GM21367 (cell line): Measurements from ENCODE around the gene DNALI1.

Experiments used
- ATAC-seq: cut with Tn5 transposase; IDR thresholded peaks from one replicate; pipeline ENCODE4 v1.9.1; 2021; ENCODE audit not compliant: unreplicated experiment

DNALI1 gene

DNA sequence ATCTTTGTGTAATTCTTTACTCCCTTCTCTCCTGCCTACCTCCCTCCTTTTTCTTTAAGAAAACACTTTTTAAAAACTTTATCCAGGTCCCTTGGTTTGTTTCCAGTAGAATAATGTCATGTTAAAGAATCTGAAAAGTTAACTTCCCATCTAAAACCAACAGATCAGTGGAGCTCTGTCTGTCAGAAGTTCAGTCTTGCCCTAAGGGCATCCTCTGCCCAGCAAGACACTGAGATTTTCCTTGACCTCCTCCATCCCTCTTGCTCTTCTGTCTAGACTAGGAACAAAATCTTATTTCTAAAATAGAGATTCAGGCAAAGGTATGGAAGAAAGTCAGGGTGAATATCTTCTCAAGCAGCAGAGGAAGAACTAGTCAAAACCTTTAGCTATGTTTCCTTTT is 44.7 kb downstream of the DNALI1 start:
- no peak for ATAC-seq

DNA sequence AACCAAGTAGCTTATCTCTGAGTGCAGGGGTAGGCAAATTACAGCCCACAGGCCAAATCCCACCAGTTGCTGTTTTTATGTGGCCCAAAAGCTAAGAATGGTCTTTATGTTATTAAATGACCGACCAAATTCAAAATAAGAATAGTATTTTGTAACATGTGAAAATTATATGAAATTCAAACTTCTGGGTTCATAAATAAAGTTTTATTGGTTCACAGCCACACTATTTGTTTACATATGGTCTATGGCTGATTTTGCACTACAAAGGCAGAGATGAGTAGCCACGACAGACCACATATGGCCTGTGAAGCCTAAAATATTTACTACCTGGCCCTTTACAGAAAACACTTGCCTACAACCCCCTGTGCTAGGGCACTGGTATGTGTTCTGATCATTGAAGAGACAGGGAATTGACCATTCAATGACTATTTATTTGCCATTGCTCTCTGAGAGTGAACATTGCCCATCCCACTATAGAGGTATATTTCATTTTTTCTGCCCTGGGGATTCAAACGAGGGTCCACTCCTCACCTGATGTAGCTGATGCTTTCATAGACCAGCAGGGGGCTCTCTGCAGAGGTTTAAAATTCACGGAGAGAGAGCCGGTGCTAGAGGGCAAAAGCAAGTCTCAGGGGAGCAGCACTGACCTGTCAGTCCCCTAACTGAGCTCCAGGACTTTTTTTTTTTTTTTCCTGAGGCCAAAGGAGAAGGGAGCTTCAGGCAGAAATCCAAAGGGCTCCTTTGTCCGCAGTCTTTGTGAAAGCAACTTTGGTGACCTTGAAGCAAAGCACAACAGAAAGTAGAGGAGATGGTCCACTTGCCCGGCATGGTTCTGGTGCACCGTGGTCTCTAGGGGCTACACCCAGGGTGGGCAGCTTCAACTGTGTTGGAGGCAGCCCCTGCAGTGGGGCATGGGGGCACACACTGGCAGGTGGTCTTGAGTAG is 46.3 kb downstream of the DNALI1 start:
- no peak for ATAC-seq

DNA sequence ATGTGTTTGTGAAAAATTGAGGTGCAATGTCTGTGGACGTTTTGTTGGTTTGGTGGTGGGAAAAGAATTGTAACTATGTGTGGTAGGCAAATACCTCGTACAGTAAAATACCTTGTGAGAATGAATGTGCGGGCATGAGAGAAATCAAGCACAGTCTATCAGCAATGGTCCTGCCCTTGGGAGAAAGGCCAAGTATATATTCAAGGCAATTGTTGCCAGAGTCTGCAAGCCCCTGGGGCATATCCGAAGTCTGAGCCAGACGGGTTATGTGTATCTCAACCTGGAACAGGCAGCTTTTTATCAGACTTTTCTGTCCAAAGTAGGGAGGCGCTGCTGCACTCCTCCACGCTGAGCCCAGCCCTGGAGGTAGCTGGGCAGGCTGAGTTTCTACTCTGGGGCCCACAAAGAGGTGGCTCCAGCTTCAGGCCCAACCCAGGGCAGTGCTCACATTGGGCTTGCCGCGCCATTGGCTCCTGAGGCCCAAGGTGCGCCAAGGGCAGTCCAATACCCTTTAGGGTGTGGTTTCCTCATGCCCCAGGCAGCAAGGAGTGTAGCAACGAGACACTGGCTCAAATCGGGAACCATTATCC is 48.4 kb downstream of the DNALI1 start:
- ATAC-seq: no peak

DNA sequence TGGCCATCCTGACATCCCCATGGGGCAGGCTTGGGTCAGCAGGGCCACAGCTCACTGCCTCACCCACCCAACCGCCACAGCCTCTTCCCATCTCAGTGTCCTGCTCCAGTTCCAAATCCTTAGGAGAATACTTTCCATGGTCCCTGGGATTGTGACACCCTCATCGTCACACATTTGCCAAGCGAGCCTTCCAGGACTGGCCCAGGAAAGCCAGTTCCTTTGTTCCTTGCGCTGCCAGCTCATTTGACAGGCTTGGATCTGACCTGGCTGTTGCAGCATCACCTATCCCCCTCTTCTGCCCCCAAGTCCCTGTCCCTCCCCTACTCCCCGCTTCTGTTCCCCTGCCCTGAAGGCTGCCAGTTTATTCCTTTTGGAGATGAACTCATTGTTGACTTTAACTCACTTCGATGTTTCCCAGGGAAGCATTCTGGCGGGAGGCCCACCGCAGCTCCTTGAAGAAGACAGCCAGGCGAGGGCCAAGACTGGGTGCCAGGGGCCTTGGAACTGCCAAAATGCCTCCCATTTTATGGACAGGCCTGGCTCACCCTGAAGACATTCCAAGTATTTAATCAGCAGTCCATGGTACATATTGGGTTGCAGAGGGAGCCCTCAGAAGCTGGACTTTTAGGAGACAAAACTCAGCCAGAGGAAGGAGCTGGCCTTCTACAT is 49.2 kb downstream of the DNALI1 start:
- ATAC-seq: no peak

DNA sequence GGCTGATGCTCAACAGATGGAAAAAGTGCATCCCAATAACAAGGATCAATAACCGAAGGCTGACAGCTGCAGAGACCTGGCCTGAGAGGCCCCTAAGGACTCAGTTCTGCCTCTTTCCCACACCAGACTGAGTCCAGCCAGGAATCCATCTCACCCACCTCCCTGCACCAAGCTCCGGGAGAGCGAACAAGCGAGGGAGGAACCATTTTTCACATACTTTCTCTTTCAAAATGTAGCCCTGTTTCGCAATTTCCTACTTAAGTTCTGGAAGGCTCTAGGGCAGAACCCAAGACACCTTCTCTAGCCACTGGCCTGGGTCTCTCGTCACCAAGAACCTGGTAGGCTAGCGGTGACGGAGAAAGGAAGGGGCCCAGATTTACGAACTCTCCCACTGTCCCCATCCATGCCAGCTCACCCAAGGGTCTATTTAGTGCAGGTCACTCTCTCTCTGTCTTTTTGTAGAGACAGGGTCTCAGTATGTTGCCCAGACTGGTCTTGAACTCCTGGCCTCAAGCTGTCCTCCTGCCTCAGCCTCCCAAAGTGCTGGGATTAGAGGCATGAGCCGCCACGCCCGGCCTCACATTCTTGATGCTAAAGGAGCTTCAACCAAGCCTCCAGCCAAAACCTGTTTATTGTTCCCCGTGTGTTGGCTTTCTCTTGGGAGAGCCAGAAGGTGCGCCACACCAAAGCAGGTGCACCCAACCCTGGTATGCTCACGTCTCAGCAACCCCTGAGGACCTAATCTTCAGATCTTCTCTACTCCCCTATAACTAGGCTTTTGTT is 49.9 kb downstream of the DNALI1 start:
- no peak for ATAC-seq

DNA sequence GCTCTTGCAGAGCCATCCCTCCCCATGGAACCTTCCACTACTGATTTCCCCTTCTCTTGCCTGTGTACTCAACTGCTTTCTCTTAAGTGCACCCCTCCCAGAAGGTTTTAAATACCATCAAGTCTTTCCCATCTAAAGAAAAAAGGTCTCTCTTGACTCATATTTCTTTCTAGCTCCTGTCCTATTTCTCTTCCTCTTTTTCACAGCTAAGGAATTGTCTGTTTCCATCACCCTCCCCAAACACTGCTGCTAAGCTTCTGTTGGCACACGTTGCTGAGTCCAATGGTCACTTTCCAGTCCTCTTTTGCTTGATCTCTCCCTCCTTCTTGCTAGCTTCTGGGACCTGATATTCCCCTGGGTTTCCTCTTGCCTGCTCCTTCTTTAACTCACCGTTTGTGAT is 52.3 kb downstream of the DNALI1 start:
- no peak for ATAC-seq

DNA sequence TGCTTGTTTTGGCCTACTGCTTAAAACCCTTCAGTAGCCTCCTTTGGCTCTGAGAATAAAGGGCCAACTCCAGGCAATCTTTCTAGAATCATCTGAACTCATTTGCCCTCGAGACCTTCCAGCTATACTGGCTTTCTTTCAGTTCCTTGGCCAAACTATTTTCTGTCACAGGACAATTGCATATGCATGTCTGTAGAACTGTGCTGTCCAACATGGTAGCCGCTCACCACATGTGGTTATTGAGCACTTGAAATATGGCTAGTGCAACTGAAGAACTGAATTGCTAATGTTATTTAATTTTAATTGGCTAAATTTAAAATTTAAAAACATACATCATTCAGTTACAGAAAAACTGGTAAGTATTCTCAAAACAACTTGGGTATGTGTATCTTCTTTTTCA is 53.3 kb downstream of the DNALI1 start:
- ATAC-seq: no peak

DNA sequence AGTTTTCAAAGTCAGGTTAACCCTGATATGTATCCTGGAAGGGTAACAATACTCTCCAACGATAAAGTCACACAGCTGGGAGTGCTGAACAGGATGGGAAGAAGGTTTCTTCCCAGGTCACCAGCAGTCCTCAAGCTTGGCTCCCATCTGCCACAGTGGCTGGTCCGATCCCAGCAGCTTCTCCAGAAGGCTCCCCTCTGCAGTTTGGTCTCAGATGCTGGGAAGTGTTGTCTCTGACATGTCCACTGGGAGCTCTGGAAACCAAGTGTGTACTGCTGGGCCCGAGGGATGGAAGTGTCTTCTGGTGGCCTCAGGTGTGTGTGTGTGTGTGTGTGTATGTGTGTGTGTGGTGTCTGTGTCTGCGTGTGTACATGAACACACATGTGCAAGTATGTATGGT is 55.4 kb downstream of the DNALI1 start:
- no peak for ATAC-seq

DNA sequence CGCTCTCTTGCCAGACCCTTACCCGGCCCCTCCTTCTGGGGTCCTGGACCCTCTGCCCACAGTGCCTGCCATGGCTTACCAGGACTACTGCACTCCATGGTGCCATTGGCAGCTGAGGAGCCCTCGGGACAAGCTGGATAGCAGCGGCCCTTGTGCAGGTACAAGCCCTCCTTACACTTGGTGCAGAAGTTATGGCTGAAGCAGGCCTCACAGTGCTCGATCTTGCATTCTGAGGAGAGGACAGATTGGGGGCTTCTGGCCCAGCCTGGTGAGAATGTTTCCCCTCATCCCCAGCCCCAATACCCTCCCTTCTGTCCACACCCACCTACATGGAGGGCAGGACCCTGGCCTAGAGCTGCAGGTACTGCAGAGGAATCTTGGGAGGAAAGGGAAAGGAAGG is 57.4 kb downstream of the DNALI1 start:
- ATAC-seq: no peak

DNA sequence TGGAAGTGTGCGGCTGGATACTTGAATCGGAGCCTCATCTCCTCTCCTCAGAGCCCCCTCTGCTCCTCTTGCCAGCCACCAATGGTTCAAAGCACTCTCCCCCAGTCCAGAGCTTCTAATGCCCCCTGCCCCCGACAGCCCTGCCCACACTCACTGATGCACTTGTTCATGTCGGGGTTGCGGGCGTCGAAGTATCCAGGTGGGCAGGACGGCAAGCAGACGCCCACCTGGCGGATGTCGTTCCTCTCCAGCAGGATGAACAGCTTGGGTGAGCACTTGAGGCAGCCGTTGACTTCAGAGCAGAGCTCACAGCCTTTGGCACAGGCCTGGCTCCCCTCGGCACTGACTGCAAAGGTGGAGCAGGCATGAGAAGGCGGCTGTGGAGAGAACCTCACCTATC is 59.6 kb downstream of the DNALI1 start:
- ATAC-seq: no peak
